IMR-90 (cell line): ENCODE measurements around the gene FAM180A. TPM values are rescaled to one million over a fixed set of nuclear protein-coding genes. Genes with fewer than 3 reads are reported as not detected.

Experiments used
- ATAC-seq: fragments of 200-7000 bp; cut with Tn5 transposase; 2 replicates; pipeline ENCODE4 v1.9.1; 2020; ENCODE audit warnings: low read depth, mild to moderate bottlenecking, moderate library complexity
- BruUV-seq: library from RNA; stranded (reverse); fragments of 400-500 nt; replicated peaks from 2 replicates; lab custom pipeline; 2021; lab: Mats Ljungman, UMichigan
- CTCF ChIA-PET: fragments of 300-600 bp; formaldehyde crosslinking; extraction: SDS; loops from one replicate; lab custom pipeline; 2021; ENCODE audit warnings: antibody characterized with exemption; lab: Yijun Ruan, JAX
- POLR2A ChIA-PET: fragments of 300-600 bp; sonication (Branson Sonifier 250); formaldehyde crosslinking; loops from one replicate; lab custom pipeline; 2022; ENCODE audit warnings: antibody characterized with exemption; ENCODE audit not compliant: unreplicated experiment; lab: Charles Lee
- DNase-seq: peaks from one replicate; pipeline ENCODE4 v3.0.0; 2013
- H2AFZ ChIP-seq: replicated peaks from 2 replicates; pipeline ENCODE3; 2013; ENCODE audit warnings: low read length, mild to moderate bottlenecking; ENCODE audit not compliant: poor library complexity
- H2AK5ac ChIP-seq: 2 replicates; pipeline ENCODE4 v1.6.1; 2013; ENCODE audit warnings: low read depth, low read length, inconsistent platforms
- H2AK9ac ChIP-seq: replicated peaks from 2 replicates; pipeline ENCODE3; 2013; ENCODE audit warnings: mild to moderate bottlenecking, low read depth, low read length, moderate library complexity; ENCODE audit not compliant: poor library complexity
- H2BK120ac ChIP-seq: 2 replicates; pipeline ENCODE4 v1.6.1; 2013; ENCODE audit warnings: low read depth, low read length, inconsistent platforms
- H2BK15ac ChIP-seq: 3 replicates; pipeline ENCODE4 v1.6.1; 2013; ENCODE audit warnings: low read depth, low read length, inconsistent platforms
- H2BK20ac ChIP-seq: 2 replicates; pipeline ENCODE4 v1.6.1; 2013; ENCODE audit warnings: low read depth, mild to moderate bottlenecking, inconsistent platforms, low read length, moderate library complexity
- H2BK5ac ChIP-seq: 2 replicates; pipeline ENCODE4 v1.6.1; 2013; ENCODE audit warnings: mild to moderate bottlenecking, low read depth, low read length, inconsistent platforms; ENCODE audit not compliant: poor library complexity, severe bottlenecking
- H3K14ac ChIP-seq: replicated peaks from 2 replicates; pipeline ENCODE4 v1.6.1; 2013; ENCODE audit warnings: low read depth, low read length, inconsistent platforms
- H3K18ac ChIP-seq: 2 replicates; pipeline ENCODE4 v1.6.1; 2013; ENCODE audit warnings: low read depth, low read length, control low read depth
- H3K23ac ChIP-seq: 2 replicates; pipeline ENCODE4 v1.6.1; 2013; ENCODE audit warnings: low read depth, low read length, inconsistent platforms
- H3K27ac ChIP-seq: 2 replicates; pipeline ENCODE4 v1.5.1; 2013; ENCODE audit warnings: mild to moderate bottlenecking, control low read depth, low read length; ENCODE audit not compliant: insufficient read depth
- H3K27me3 ChIP-seq: 2 replicates; pipeline ENCODE4 v1.6.1; 2013; ENCODE audit warnings: low read length; ENCODE audit not compliant: control insufficient read depth, insufficient read depth
- H3K36me3 ChIP-seq: 2 replicates; pipeline ENCODE4 v1.6.1; 2013; ENCODE audit warnings: low read length, mixed read lengths; ENCODE audit not compliant: control insufficient read depth, insufficient read depth
- H3K4ac ChIP-seq: 2 replicates; pipeline ENCODE4 v1.6.1; 2013; ENCODE audit warnings: low read depth, low read length, inconsistent platforms
- H3K4me1 ChIP-seq: 2 replicates; pipeline ENCODE4 v1.6.1; 2013; ENCODE audit warnings: low read length, mixed read lengths; ENCODE audit not compliant: control insufficient read depth, insufficient read depth
- H3K4me2 ChIP-seq: 2 replicates; pipeline ENCODE4 v1.6.1; 2013; ENCODE audit warnings: low read depth, mild to moderate bottlenecking, control low read depth, low read length, moderate library complexity
- H3K4me3 ChIP-seq: 2 replicates; pipeline ENCODE4 v1.5.1; 2013; ENCODE audit warnings: low read depth, mild to moderate bottlenecking, control low read depth, low read length, moderate library complexity; ENCODE audit not compliant: insufficient read depth
- H3K56ac ChIP-seq: 2 replicates; pipeline ENCODE4 v1.6.1; 2013; ENCODE audit warnings: low read length, inconsistent platforms; ENCODE audit not compliant: insufficient read depth; ENCODE audit errors: extremely low read depth
- H3K79me1 ChIP-seq, 2 experiments: 2 replicates each; pipeline ENCODE4 v1.6.1; 2013; ENCODE audit warnings: low read length in 2 of 2, inconsistent platforms in 1 of 2, low read depth in 1 of 2
- H3K9ac ChIP-seq: 2 replicates; pipeline ENCODE4 v1.6.1; 2013; ENCODE audit warnings: low read depth, low read length, control low read depth
- H3K9me1 ChIP-seq: 2 replicates; pipeline ENCODE4 v1.6.1; 2013; ENCODE audit warnings: low read length, inconsistent platforms; ENCODE audit not compliant: insufficient read depth
- H3K9me3 ChIP-seq: 2 replicates; pipeline ENCODE4 v1.6.1; 2013; ENCODE audit warnings: low read length; ENCODE audit not compliant: control insufficient read depth, insufficient read depth
- H4K20me1 ChIP-seq: 2 replicates; pipeline ENCODE4 v1.6.1; 2013; ENCODE audit warnings: low read length, inconsistent platforms; ENCODE audit not compliant: insufficient read depth
- H4K5ac ChIP-seq: 2 replicates; pipeline ENCODE4 v1.6.1; 2013; ENCODE audit warnings: mild to moderate bottlenecking, low read depth, low read length, control low read depth
- H4K8ac ChIP-seq, 2 experiments: 2 replicates each; pipeline ENCODE4 v1.6.1; 2013; ENCODE audit warnings: low read depth in 2 of 2, low read length in 2 of 2, control low read depth in 1 of 2, inconsistent platforms in 1 of 2
- H4K91ac ChIP-seq: 2 replicates; pipeline ENCODE4 v1.6.1; 2013; ENCODE audit warnings: low read depth, low read length, inconsistent platforms; ENCODE audit not compliant: insufficient read depth
- BHLHE40 ChIP-seq: fragments of 150-350 bp; IDR thresholded peaks from 2 replicates; pipeline ENCODE4 v1.6.1; 2016; ENCODE audit warnings: mild to moderate bottlenecking, low read depth, low read length
- MXI1 ChIP-seq: IDR thresholded peaks from 2 replicates; pipeline ENCODE4 v1.6.1; 2012; ENCODE audit warnings: low read depth, mild to moderate bottlenecking, low read length, moderate library complexity, borderline replicate concordance
- RCOR1 ChIP-seq: IDR thresholded peaks from 2 replicates; pipeline ENCODE4 v1.6.1; 2012; ENCODE audit warnings: mild to moderate bottlenecking, low read length, improper control_type of control experiment; ENCODE audit not compliant: insufficient replicate concordance
- WGBS, 2 experiments: methylation state at CpG; one replicate each; pipeline versions ENCODE4 v1.1.5 to v1.1.7; 2013; ENCODE audit warnings: missing lambda C conversion rate in 2 of 2; ENCODE audit not compliant: insufficient read length in 1 of 2; ENCODE audit errors: extremely low coverage in 2 of 2; 5-methylcytosine and 5-hydroxymethylcytosine counted together
- dilution Hi-C: fragments of 300-500 bp; cut with HindIII; formaldehyde crosslinking; loops from one replicate; pipeline ENCODE4 v1.14.3; 2018; ENCODE audit warnings: low sequenced_read_pairs; ENCODE audit not compliant: unreplicated experiment
- in situ Hi-C: fragments of 300-500 bp; cut with MboI; formaldehyde crosslinking; loops from 3 replicates; pipeline ENCODE4 v1.14.3; 2019; ENCODE audit warnings: low sequenced_read_pairs, inconsistent platforms, mixed read lengths
- intact Hi-C: fragments of 100-400 bp; cut with micrococcal nuclease; formaldehyde crosslinking; loops from 2 replicates; pipeline ENCODE4 v1.10.0; 2022
- polyA plus RNA-seq, 3 experiments: library from polyadenylated mRNA; depleted of rRNA; stranded (reverse); fragments of >200 nt; gene quantifications; 2 replicates each; pipeline ENCODE4 v1.2.3, GENCODE V29; 2012; ENCODE audit warnings: low replicate concordance in 1 of 3
- total RNA-seq: library from RNA; depleted of rRNA; stranded (reverse); fragments of >200 nt; gene quantifications from 2 replicates; pipeline ENCODE4 v1.2.3, GENCODE V29; 2012

FAM180A gene
- total and polyA plus RNA-seq, 2 of the 4 experiments (the other 2 are of a cell fraction) = 1.3 to 2.0 TPM

GRCh38 chr7:135714534-135715009 lies 34.0 kb downstream of the FAM180A start:
- H2AK9ac ChIP-seq = peak overlapping the region; percentile 88
- ChIA-PET POLR2A (no interaction called here), CTCF (interaction anchor here (0.7 to 1.0 kb wide), 2 partner anchors 41 to 83 kb away, joined by 3 to 5 read pairs; no protein-coding TSS in a partner anchor)
- intact Hi-C loops (loop anchor here (1.0 kb wide), 1 partner anchor 11 kb away; no protein-coding TSS in a partner anchor), dilution Hi-C loops (no loop called here), in situ Hi-C loops (no loop called here)
- peak overlapping the region; percentile 73 for H3K14ac ChIP-seq
- H3K4me3 ChIP-seq = no peak overlapping the region
- peak overlapping the region; percentile 57; the same call in 2 of the 3 replicates for H2BK15ac ChIP-seq
- peak overlapping the region; percentile 53; the same call in 1 of the 2 replicates for H3K23ac ChIP-seq
- H4K8ac ChIP-seq = peak overlapping the region; percentile 14 to 68; a peak in 2 of 4 replicates
- peak overlapping the region; percentile 77; the same call in 1 of the 2 replicates for H4K91ac ChIP-seq
- H2BK5ac ChIP-seq = peak overlapping the region; percentile 78
- H3K36me3 ChIP-seq = no peaks in the 10 kb centered on the region
- DNase-seq = peak; percentile 74
- H3K4me2 ChIP-seq = peak overlapping the region; percentile 23; the same call in 1 of the 2 replicates
- H3K9me3 ChIP-seq = no peaks in the 10 kb centered on the region
- peak overlapping the region; percentile 87 for H2AFZ ChIP-seq
- H2BK20ac ChIP-seq = peak overlapping the region; percentile 60
- no peak overlapping the region for H3K56ac ChIP-seq
- H3K27ac ChIP-seq = peak overlapping the region; percentile 41; the same call in 1 of the 2 replicates
- no peaks in the 10 kb centered on the region for H3K27me3 ChIP-seq
- peaks cover 16% of the 10 kb centered on the region for H3K4me1 ChIP-seq
- H3K18ac ChIP-seq = peak overlapping the region; percentile 34
- peaks cover 14% of the 10 kb centered on the region for H3K9me1 ChIP-seq
- BruUV-seq = no TSS peak
- peak overlapping the region; percentile 82 for H3K4ac ChIP-seq
- H4K20me1 ChIP-seq = no peaks in the 10 kb centered on the region
- no peak overlapping the region for H3K9ac ChIP-seq
- peaks cover 0 to 8% of the 10 kb centered on the region in 2 experiments; a peak in 2 of 4 replicates for H3K79me1 ChIP-seq
- 35% methylated on average over 8 of the region's 20 CpGs; no CpG with 5 or more reads in 1 of the 2 experiments for WGBS, 2 experiments
- peak overlapping the region; percentile 86 for H2BK120ac ChIP-seq
- peak; percentile 68 for ATAC-seq
- H2AK5ac ChIP-seq = peak overlapping the region; percentile 87
- H4K5ac ChIP-seq = peak overlapping the region; percentile 10; the same call in 1 of the 2 replicates
- no peak for TF ChIP-seq BHLHE40
- no peak for TF ChIP-seq MXI1
- no peak for TF ChIP-seq RCOR1
